Sciatic nerve (tissue), 2 donors: ENCODE measurements around the gene HBG2. TPM values are rescaled to one million over a fixed set of nuclear protein-coding genes. Genes with fewer than 3 reads are reported as not detected.
"Not testable (repeated sequence)": the region's sequence is repeated elsewhere in the genome, so short reads cannot be mapped to it uniquely, and the experiment has no call there.

Experiments
- ATAC-seq: fragments of 200-7000 bp; cut with Tn5 transposase; one replicate; pipeline ENCODE4 v1.9.1; 2020; ENCODE audit warnings: mild to moderate bottlenecking, moderate library complexity
- DNase-seq: peaks from one replicate; pipeline ENCODE4 v3.0.0-alpha.2; 2020; ENCODE audit warnings: low spot score
- intact Hi-C: fragments of 100-400 bp; cut with DNase I; formaldehyde crosslinking; loops from one replicate; pipeline ENCODE4 v1.14.2; 2022
- total RNA-seq: library from RNA; stranded (reverse); fragmentation: NEBNext Ultra II Directional; extraction: Animal tissue kit (Norgen Biotek cat#: 25700); gene quantifications from one replicate; pipeline ENCODE4 v1.2.1, GENCODE V29; 2021
- donor health status: DM: no; HTN: no; CAD: no.
- donor health status: DM: no; HTN: no; CAD: no.

Gene HBG2
- total RNA-seq, 1 donor from 2014 or later: 6.1 TPM

GRCh38 chr11:5252919-5253265, 1.7 kb downstream of the HBG2 start:
- no peak for DNase-seq
- intact Hi-C loops: no loop called here

DNA sequence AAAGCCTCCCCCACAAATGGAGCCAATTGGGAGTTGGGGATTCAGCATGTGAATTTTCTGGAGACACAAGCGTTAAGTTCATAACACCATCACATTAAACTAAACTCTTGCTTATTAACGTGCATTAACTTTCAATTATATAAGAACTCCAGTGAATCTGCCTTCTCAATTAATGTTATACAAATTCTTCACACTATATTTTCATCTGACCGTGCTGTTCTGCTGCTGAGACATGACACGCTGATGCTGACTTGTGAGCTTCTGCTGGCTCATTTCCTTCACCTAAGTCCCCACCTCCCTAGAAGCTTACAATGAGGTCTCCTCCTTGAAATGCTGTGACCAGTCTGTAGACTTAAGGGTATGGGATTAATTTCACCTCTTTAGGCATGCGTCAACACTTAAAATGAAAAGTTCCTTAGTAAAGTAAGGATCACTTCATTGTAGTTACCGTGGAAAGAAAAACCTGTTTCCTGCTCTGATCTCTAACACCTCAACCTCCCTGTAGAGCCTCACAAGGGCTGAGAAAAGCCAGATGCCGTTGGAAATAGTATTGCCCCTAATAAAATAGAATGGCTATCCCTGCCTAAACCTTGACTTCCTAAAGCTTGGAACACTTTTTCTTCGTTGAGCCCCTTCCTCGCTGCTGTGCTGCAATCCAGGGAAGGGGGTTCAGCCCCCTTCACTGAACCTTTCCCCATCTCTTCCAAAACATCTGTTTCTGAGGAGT, 2.2 kb downstream of the HBG2 start:
- intact Hi-C loops: no loop called here
- ATAC-seq (no peak), DNase-seq (no peak)

More at GRCh38 chr11:5252919-5253265, 1.7 kb downstream of the HBG2 start:
- ATAC-seq: no peak

- ATAC-seq: no peak
- no peak for DNase-seq
- intact Hi-C loops: no loop called here
Observed at GRCh38 chr11:5251746-5252145, 2.8 kb downstream of the HBG2 start.

DNA sequence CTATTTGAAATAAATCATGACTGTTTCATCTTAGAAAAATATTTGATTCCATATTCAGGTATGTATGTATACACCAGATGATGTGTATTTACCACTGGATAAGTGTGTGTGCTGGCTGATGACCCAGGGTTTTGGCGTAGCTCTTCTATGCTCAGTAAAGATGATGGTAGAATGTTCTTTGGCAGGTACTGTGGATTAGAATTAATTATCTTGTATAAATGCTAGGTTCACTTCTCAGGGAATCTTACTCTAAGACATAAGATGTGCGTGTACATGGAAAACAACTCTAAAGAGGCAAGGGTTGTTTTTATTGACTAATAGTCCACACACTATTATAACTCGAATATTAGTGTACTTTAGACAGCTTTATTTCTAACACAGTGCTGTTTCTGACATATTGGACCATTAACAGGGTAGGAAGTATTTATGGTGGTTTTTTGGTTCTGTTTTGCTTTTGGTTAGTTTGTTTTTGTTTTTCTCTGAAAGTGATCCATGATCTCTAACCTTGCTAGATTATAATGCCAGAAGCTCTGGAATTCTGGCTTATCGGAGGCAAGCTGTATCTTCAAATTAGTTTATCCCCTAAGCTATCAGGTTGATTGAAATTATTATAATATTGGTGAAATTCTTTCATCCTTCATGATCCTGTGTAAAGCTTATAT, 3.9 kb downstream of the HBG2 start:
- intact Hi-C loops: no loop called here
- no peak for ATAC-seq
- no peak for DNase-seq

- ATAC-seq, intact Hi-C loops, DNase-seq: not testable (repeated sequence)
Observed at GRCh38 chr11:5249807-5250396, 4.7 kb downstream of the HBG2 start, which contains the start of gene HBG1. HBG1 (minus strand) TSS chr11:5249857; CDS start chr11:5249804, 53 bp downstream.

DNA sequence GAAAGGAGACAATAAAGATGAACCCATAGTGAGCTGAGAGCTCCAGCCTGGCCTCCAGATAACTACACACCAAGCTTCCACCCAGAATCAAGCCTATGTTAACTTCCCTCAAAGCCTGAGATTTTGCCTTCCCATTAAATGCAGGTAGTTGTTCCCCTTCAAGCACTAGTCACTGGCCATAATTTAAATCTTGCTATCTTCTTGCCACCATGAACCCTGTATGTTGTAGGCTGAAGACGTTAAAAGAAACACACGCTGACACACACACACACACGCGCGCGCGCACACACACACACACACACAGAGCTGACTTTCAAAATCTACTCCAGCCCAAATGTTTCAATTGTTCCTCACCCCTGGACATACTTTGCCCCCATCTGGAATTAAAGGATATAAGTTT, 6.1 kb downstream of the HBG2 start:
- DNase-seq, ATAC-seq, intact Hi-C loops: not testable (repeated sequence)

GRCh38 chr11:5247472-5248192, 6.9 kb downstream of the HBG2 start:
- intact Hi-C loops: no loop called here

GRCh38 chr11:5246772-5247471, 7.7 kb downstream of the HBG2 start:
- DNase-seq (no peak), ATAC-seq (no peak)
- intact Hi-C loops: no loop called here

More at GRCh38 chr11:5247472-5248192, 6.9 kb downstream of the HBG2 start:
- DNase-seq: no peak
- ATAC-seq: no peak

DNA sequence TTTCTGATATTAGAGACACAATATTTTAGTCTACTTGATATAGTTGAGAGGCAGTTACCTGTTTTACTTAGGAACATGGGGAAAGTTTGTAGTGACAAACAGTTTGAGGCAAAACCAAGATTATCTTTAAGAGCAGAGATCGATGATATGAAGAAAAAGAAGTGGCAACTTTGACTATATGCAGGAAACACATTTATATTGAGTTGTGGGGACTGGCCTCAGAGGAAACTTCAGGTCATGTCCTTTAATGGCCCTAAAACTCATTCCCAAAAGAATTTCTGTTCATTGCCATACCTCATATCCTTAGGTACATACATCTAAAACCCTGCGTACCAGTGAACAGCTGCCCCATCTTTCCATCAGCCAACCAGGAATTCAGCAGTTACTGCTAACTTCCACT, 9.4 kb downstream of the HBG2 start:
- ATAC-seq: no peak
- intact Hi-C loops: no loop called here
- DNase-seq: no peak

DNA sequence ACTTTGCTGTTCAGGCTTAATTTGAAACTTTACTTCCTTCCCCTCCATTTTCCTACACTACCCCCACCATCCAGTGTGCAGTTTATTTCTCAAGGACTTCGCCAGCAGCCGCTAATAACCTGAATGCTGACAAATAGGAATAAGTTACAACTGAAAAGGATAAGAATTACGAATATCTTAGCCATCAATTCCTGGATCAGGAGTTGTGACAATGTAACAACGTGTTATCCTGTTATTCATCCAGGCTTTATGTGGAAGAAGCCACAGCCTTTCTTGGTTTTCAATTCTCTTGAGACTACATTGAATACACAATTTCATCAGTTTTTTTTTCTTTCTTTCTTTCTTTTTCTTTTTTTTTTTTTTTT, 10.8 kb downstream of the HBG2 start:
- no peak for DNase-seq
- intact Hi-C loops: no loop called here
- no peak for ATAC-seq

- ATAC-seq (no peak), DNase-seq (no peak)
- intact Hi-C loops: no loop called here
Observed at GRCh38 chr11:5242933-5243815, 11.4 kb downstream of the HBG2 start.

DNA sequence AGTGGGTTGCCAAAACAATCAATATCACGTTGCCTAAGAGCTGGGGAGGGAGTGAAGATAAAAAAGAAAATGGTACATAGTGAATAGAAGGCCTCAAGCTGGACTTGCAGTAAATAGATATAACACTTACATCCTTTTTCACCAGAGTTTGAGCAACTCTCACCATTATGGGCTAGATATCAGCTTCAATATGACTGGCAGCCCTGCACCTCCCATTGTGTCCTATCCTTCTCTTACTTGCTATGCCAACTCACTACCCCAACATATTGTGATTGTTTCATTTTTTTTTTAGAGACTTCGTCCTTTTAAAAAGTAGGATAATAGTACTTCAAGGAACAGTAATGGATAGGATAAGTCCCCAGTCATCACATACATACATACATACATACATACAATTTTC, 12.4 kb downstream of the HBG2 start:
- ATAC-seq: no peak
- no peak for DNase-seq
- intact Hi-C loops: no loop called here

DNA sequence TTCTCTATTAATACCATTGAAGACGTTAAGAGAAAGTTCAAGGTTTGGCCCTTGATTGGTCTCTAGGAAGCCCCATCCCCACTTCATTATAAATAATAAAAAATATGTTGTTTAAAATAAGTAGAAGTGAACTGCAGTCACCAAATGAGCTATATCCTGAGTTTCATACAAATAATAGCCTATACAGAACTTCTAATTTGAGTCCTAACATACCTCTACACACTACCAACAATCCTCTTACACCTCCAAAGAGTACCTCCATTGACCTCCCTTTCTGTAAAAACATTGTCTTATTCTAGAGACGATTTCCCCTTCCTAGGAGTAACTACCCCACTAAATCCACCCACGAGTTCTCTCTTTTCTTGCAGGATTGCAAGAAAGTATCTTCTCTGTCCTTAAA, 13.1 kb downstream of the HBG2 start:
- intact Hi-C loops: no loop called here
- ATAC-seq: no peak
- no peak for DNase-seq

DNA sequence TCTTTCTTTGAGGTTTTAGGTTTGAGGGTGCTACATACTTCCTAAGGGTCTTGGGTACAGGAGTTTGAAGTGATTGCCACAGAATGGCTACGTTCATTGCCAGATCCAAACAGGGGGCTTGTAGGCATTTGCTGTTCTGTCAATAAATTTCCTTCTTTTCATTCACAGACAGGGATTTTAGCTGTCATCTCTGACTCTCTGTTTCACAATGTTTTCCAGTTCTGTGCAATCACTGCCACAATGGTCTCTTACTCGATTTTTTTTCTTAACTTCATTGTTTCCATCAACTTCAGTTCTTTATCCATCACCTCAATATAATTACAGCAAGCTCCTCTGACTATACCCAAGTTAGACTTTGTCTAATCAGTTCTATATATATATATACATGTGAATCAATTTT, 14.1 kb downstream of the HBG2 start:
- no peak for ATAC-seq

GRCh38 chr11:5240056-5240455, 14.5 kb downstream of the HBG2 start:
- DNase-seq: no peak
- intact Hi-C loops: no loop called here
- no peak for ATAC-seq

More for the DNA sequence above, 14.1 kb downstream of the HBG2 start:
- intact Hi-C loops: no loop called here
- no peak for DNase-seq

GRCh38 chr11:5239046-5239445, 15.5 kb downstream of the HBG2 start:
- DNase-seq (no peak), ATAC-seq (no peak)
- intact Hi-C loops: no loop called here

GRCh38 chr11:5238486-5238885, 16.1 kb downstream of the HBG2 start:
- ATAC-seq (no peak), DNase-seq (no peak)
- intact Hi-C loops: no loop called here

DNA sequence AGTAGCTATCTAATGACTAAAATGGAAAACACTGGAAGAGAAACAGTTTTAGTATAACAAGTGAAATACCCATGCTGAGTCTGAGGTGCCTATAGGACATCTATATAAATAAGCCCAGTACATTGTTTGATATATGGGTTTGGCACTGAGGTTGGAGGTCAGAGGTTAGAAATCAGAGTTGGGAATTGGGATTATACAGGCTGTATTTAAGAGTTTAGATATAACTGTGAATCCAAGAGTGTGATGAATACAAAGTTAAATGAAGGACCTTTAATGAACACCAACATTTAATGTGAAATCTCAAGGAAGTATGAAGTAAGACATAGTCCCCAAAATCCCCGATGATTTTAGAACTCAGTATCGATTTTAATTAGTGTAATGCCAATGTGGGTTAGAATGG, 17.2 kb downstream of the HBG2 start:
- no peak for ATAC-seq
- intact Hi-C loops: no loop called here
- no peak for DNase-seq
